HUDEP-2 (cell line): ENCODE data around the gene SEPTIN8.

ENCODE experiments used
- DNase-seq, 76 experiments: peaks; one replicate each; lab custom pipeline; 2025; ENCODE audit not compliant: unreplicated experiment in 76 of 76; lab: John Stamatoyannopoulos, UW

SEPTIN8 gene

GRCh38 chr5:132788508-132788907 is 11.5 kb upstream of the SEPTIN8 start:
- DNase-seq = peak in 14 of 76 experiments; percentile 10 to 33 (median 14)

GRCh38 chr5:132787076-132787475 is 10.0 kb upstream of the SEPTIN8 start:
- no peak for DNase-seq

- no peak for DNase-seq
Observed at GRCh38 chr5:132785864-132786263, 8.8 kb upstream of the SEPTIN8 start.

GRCh38 chr5:132785365-132785764 is 8.3 kb upstream of the SEPTIN8 start:
- no peak for DNase-seq

GRCh38 chr5:132782101-132782500 is 5.1 kb upstream of the SEPTIN8 start:
- DNase-seq = no peak

- DNase-seq = no peak
Observed at GRCh38 chr5:132781029-132781428, 4.0 kb upstream of the SEPTIN8 start.

GRCh38 chr5:132780577-132780976 is 3.5 kb upstream of the SEPTIN8 start:
- no peak for DNase-seq

- no peak for DNase-seq
Observed at GRCh38 chr5:132779961-132780360, 2.9 kb upstream of the SEPTIN8 start.

- DNase-seq = no peak
Observed at GRCh38 chr5:132778856-132779255, 1.8 kb upstream of the SEPTIN8 start.

GRCh38 chr5:132778129-132778528 is 1.1 kb upstream of the SEPTIN8 start:
- DNase-seq = no peak

GRCh38 chr5:132776938-132777208 is 166 bp downstream of the SEPTIN8 start:
- peak in 1 of 76 experiments; percentile 33 for DNase-seq

GRCh38 chr5:132776131-132776937 is 705 bp downstream of the SEPTIN8 start:
- peak in 67 of 76 experiments; percentile 8 to 78 (median 49) for DNase-seq

- DNase-seq = peak in 6 of 76 experiments; percentile 8 to 32 (median 11)
Observed at GRCh38 chr5:132775476-132775961, 1.5 kb downstream of the SEPTIN8 start.

- DNase-seq = peak in 1 of 76 experiments; percentile 15
Observed at GRCh38 chr5:132774896-132775295, 2.1 kb downstream of the SEPTIN8 start.

- DNase-seq = peak in 52 of 76 experiments; percentile 14 to 76 (median 52)
Observed at GRCh38 chr5:132774406-132774805, 2.6 kb downstream of the SEPTIN8 start.

GRCh38 chr5:132773601-132774355 is 3.3 kb downstream of the SEPTIN8 start:
- DNase-seq = peak in 63 of 76 experiments; percentile 12 to 81 (median 55)

- DNase-seq = peak in 19 of 76 experiments; percentile 3 to 38 (median 14)
Observed at GRCh38 chr5:132773114-132773513, 3.9 kb downstream of the SEPTIN8 start.

GRCh38 chr5:132772291-132773070 is 4.6 kb downstream of the SEPTIN8 start:
- DNase-seq = no peak

- no peak for DNase-seq
Observed at GRCh38 chr5:132771503-132771998, 5.5 kb downstream of the SEPTIN8 start.

GRCh38 chr5:132770476-132771159 is 6.4 kb downstream of the SEPTIN8 start:
- no peak for DNase-seq
